GM12801 (cell line): ENCODE data around the gene XDH.

Experiments
- TF ChIP-seq, protein P1 (sequence below): IDR thresholded peaks from one replicate; pipeline ENCODE4 v1.5.1; 2011; ENCODE audit warnings: control low read depth; ENCODE audit not compliant: insufficient read length; ENCODE audit errors: extremely low read depth

XDH gene

DNA sequence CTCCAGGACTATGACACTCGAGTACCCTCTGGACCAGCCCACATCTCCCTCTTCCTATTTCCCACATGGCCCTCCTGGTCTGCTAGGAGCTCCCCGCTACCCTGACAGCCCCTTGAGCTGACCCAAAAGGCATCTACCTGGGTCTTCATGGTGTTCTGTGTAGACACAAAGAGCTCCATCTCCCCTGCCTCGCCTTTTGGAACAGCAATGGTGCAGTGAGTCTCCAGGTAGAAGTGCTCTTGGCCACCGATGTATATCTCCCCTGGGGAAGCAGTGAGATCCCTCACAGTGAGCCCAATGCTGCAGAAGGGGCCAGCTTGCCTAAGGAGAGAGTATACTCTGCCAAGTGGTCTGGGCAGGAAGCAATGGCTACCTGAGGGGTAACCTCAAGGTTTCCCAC lies 47.8 kb downstream of the XDH start:
- TF ChIP-seq, protein P1, sequence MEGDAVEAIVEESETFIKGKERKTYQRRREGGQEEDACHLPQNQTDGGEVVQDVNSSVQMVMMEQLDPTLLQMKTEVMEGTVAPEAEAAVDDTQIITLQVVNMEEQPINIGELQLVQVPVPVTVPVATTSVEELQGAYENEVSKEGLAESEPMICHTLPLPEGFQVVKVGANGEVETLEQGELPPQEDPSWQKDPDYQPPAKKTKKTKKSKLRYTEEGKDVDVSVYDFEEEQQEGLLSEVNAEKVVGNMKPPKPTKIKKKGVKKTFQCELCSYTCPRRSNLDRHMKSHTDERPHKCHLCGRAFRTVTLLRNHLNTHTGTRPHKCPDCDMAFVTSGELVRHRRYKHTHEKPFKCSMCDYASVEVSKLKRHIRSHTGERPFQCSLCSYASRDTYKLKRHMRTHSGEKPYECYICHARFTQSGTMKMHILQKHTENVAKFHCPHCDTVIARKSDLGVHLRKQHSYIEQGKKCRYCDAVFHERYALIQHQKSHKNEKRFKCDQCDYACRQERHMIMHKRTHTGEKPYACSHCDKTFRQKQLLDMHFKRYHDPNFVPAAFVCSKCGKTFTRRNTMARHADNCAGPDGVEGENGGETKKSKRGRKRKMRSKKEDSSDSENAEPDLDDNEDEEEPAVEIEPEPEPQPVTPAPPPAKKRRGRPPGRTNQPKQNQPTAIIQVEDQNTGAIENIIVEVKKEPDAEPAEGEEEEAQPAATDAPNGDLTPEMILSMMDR = no peak

DNA sequence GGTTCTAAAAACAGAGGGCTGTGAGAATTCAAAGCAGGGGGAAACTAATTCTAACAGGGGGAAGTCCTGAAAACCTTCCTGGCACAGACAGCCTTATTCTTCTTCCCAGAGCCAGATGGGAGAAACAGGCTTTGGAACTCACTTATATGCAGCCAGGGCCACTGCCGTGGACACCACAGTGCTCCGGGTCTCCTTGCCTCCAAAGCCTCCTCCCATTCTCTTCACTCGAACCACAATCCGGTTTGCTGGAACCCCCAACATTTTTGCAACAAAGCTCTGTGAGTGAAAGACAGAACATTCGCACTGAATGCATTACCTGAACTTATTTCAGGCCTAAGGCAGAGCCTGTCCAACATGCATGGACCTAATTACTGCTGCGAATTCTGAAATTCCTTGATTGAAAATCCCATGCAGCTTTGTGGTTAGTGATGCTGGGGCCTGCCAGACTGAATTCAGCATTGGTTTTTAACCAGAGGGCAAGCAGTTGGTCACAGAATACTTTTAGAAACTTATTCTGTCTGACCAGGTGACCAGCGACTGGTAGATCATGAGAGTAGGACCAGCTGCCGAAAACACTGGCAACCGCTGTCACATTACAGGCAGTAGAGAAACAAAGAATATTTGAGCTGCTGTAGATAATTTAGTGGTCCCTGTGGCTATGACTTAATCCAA lies 48.6 kb downstream of the XDH start:
- TF ChIP-seq, protein P1 = no peak

DNA sequence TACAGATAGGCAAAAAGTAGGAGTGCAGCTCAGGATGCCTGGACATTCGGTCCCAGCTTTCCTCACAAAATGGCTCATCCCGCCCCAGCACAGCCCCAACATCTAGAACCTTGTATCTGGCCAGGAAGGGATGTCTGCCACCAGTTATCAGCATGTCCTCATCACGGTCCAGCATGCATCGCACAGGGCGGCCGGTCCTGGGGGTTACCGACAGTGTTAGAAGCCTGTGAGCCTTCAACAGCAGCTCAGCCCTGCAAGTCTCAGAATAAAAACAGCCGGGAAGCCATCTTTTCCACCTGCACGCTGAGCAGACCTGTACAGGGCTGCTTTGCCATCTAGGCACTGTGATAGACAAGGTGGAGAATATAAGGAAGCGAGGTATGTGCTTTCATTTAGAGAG lies 49.2 kb downstream of the XDH start:
- TF ChIP-seq, protein P1 = no peak

DNA sequence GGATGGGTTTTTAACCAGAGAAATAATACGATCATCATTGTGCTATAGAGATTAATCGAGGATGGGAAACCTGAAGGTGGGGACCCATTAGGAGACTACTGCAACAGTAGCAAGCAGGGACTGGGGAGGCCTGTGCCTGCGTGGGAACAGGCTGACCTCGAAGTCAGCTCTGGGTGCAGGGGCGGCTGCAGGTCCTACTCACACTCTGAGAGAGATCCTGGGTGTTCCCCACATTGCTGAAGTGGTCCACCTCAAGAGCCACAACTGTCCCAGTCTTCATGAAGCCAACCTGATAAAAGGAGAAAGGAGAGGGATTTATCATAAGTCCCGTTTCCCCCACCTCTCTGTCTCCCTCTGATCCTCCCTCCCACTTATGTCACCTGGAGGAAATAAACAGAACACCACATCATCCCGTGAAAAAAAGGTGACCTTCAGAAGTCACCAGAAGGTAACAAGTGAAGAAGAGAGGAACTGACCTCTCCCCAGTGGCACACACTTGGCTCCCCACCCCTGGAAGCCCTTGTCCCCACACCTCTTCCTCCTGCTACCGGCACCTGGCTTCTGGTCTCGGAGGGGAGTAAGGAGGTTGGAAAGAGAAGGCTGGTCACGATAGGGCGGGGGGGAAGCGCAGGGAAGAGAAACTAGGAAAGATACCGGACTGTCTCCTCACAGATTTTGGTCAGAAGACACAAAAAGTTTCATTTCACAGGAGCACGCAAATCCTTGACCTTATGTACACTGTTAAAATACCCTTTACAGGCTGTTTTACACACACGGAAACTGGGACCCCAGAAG lies 50.4 kb downstream of the XDH start:
- TF ChIP-seq, protein P1 = no peak

DNA sequence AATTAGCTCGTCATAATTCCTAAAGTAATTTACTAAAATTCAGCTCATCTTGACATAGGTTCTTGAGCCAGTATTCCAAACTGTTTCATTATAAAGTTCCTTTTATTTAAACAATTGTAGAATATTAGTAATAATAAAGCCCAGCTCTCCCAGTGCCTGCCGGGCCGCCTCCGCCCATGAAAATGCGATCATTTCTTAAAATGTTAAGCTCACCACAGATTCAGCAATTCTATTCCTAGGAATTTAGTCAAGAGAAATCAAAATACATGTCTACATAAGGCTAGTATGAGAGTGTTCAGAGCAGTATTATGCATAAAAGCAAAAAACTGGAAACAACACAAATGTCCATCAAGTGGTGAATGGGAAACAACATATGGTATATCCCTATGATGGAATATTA lies 52.0 kb downstream of the XDH start:
- TF ChIP-seq, protein P1 = no peak

DNA sequence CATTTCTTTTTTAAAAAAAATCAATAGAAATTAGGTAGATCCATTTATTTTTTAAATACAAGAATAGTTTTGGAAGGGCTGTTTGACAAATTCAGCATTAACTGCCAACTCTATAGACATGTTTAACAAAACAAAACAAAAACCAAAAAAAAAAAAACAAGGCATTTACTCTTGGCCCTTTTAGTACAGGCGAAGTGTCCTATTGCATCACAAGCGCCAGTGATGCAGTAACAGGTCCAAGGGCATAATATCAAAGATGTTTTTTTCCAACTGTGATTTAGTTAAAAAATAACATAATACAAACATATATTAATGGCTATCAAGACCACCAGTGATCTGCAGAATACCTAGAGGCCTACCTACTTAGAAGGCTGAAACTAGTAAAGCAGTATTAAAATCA lies 55.3 kb downstream of the XDH start:
- TF ChIP-seq, protein P1 = no peak

DNA sequence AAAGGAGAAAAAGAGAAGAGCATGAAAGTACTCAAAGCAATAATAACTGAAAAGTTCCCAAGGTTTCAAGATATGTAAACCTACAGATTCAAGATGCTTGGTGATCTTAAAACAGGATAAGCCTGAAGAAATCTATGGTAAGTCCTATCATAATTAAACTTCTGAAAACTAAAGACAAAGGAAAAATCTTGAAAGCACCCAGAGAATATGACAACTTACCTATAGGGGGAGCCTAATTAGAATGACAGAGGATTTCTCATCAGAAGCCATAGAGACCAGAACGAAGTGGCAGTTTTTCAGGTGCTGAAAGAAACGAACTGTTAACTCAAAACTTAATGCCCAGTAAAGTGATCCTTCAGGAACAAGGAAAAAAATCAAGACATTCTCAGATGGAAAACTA lies 59.7 kb downstream of the XDH start:
- TF ChIP-seq, protein P1 = no peak
